ENCODE measurements around the gene ZNF148.

ZNF148 gene

GRCh38 chr3:125186800-125187598, 188.1 kb downstream of the ZNF148 start:
- no peak for TF ChIP-seq CEBPB (IDR thresholded peaks at IDR 0.05)
- TF ChIP-seq TCF12 (IDR thresholded peaks at IDR 0.05; ENCODE audit: low read depth), result no peak
- TF ChIP-seq YY1 (IDR thresholded peaks at IDR 0.05; ENCODE audit: low read depth), result no peak
- TF ChIP-seq CREB1 (IDR thresholded peaks at IDR 0.05; ENCODE audit: low read depth), result no peak
- no peak for TF ChIP-seq RAD21 (IDR thresholded peaks at IDR 0.05; ENCODE audit: low read depth)

GRCh38 chr3:125186261-125186787, 188.8 kb downstream of the ZNF148 start:
- TF ChIP-seq MAX (IDR thresholded peaks at IDR 0.05), result no peak
- TF ChIP-seq TEAD4 (IDR thresholded peaks at IDR 0.05), result no peak
- TF ChIP-seq CEBPB (IDR thresholded peaks at IDR 0.05), result no peak
- TF ChIP-seq YY1 (IDR thresholded peaks at IDR 0.05; ENCODE audit: low read depth), result no peak
- no peak for TF ChIP-seq USF1 (IDR thresholded peaks at IDR 0.05)
- TF ChIP-seq EGR1 (IDR thresholded peaks at IDR 0.05), result no peak
- no peak for TF ChIP-seq TAF1 (IDR thresholded peaks at IDR 0.05; ENCODE audit: low read depth)
- TF ChIP-seq RAD21 (IDR thresholded peaks at IDR 0.05; ENCODE audit: low read depth), result no peak
- no peak for TF ChIP-seq EP300 (IDR thresholded peaks at IDR 0.05; ENCODE audit: borderline replicate concordance)
- no peak for TF ChIP-seq TCF12 (IDR thresholded peaks at IDR 0.05; ENCODE audit: low read depth)
- no peak for TF ChIP-seq CREB1 (IDR thresholded peaks at IDR 0.05; ENCODE audit: low read depth)
- no peak for TF ChIP-seq NFIC (IDR thresholded peaks at IDR 0.05)
- TF ChIP-seq FOXM1 (IDR thresholded peaks at IDR 0.05; ENCODE audit: borderline replicate concordance, low read depth), result no peak
- no peak for TF ChIP-seq ZBTB7A (IDR thresholded peaks at IDR 0.05; ENCODE audit: low read depth)
- TF ChIP-seq REST (IDR thresholded peaks at IDR 0.05; ENCODE audit: low read depth), result no peak

GRCh38 chr3:125185805-125186204, 189.3 kb downstream of the ZNF148 start:
- TF ChIP-seq EGR1 (IDR thresholded peaks at IDR 0.05), result no peak
- no peak for TF ChIP-seq NFIC (IDR thresholded peaks at IDR 0.05)
- no peak for TF ChIP-seq CEBPB (IDR thresholded peaks at IDR 0.05)
- TF ChIP-seq MAX (IDR thresholded peaks at IDR 0.05), result no peak
- TF ChIP-seq FOXM1 (IDR thresholded peaks at IDR 0.05; ENCODE audit: borderline replicate concordance, low read depth), result no peak
- no peak for TF ChIP-seq TEAD4 (IDR thresholded peaks at IDR 0.05)

GRCh38 chr3:125179884-125180240, 195.3 kb downstream of the ZNF148 start:
- TF ChIP-seq TCF12 (IDR thresholded peaks at IDR 0.05; ENCODE audit: low read depth) (no peak), EP300 (IDR thresholded peaks at IDR 0.05; ENCODE audit: borderline replicate concordance) (no peak), REST (IDR thresholded peaks at IDR 0.05; ENCODE audit: low read depth) (no peak), NFIC (IDR thresholded peaks at IDR 0.05) (no peak), MAX (IDR thresholded peaks at IDR 0.05) (no peak), TAF1 (IDR thresholded peaks at IDR 0.05; ENCODE audit: low read depth) (no peak), TEAD4 (IDR thresholded peaks at IDR 0.05) (no peak), CREB1 (IDR thresholded peaks at IDR 0.05; ENCODE audit: low read depth) (no peak), FOXM1 (IDR thresholded peaks at IDR 0.05; ENCODE audit: borderline replicate concordance, low read depth) (no peak), USF1 (IDR thresholded peaks at IDR 0.05) (no peak), YY1 (IDR thresholded peaks at IDR 0.05; ENCODE audit: low read depth) (no peak), EGR1 (IDR thresholded peaks at IDR 0.05) (no peak), ZBTB7A (IDR thresholded peaks at IDR 0.05; ENCODE audit: low read depth) (no peak), RAD21 (IDR thresholded peaks at IDR 0.05; ENCODE audit: low read depth) (no peak), CEBPB (IDR thresholded peaks at IDR 0.05) (no peak)

- no peak for TF ChIP-seq RAD21 (IDR thresholded peaks at IDR 0.05; ENCODE audit: low read depth)
- TF ChIP-seq CREB1 (IDR thresholded peaks at IDR 0.05; ENCODE audit: low read depth), result no peak
- TF ChIP-seq TAF1 (IDR thresholded peaks at IDR 0.05; ENCODE audit: low read depth), result no peak
- TF ChIP-seq NFIC (IDR thresholded peaks at IDR 0.05), result no peak
- no peak for TF ChIP-seq EGR1 (IDR thresholded peaks at IDR 0.05)
- no peak for TF ChIP-seq MAX (IDR thresholded peaks at IDR 0.05)
- TF ChIP-seq ZBTB7A (IDR thresholded peaks at IDR 0.05; ENCODE audit: low read depth), result no peak
- no peak for TF ChIP-seq FOXM1 (IDR thresholded peaks at IDR 0.05; ENCODE audit: borderline replicate concordance, low read depth)
Measured at GRCh38 chr3:125179143-125179883, 195.8 kb downstream of the ZNF148 start.

All from Ishikawa (cell line).